Mesothelial cell of epicardium (in vitro differentiated cells): ENCODE data around the gene PRR27. TPM values are rescaled to one million over a fixed set of nuclear protein-coding genes. Genes with fewer than 3 reads are reported as not detected.
A peak's percentile ranks its signal among the peaks of the same experiment; 100 is the strongest.

Experiments
- DNase-seq, 2 experiments: peaks; one replicate each; pipeline ENCODE4 v3.0.0; 2021; ENCODE audit warnings: low spot score in 2 of 2; ENCODE audit not compliant: unreplicated experiment in 2 of 2
- H3K27ac Mint-ChIP-seq: 2 replicates; pipeline ENCODE4 v1.8.0; 2021; ENCODE audit warnings: mixed read lengths
- H3K27me3 Mint-ChIP-seq: 2 replicates; pipeline ENCODE4 v1.8.0; 2021; ENCODE audit warnings: low read depth, mixed read lengths
- H3K36me3 Mint-ChIP-seq: 2 replicates; pipeline ENCODE4 v1.8.0; 2021; ENCODE audit warnings: mixed read lengths
- H3K4me1 Mint-ChIP-seq: 2 replicates; pipeline ENCODE4 v1.8.0; 2021; ENCODE audit warnings: mixed read lengths
- H3K4me3 Mint-ChIP-seq: 2 replicates; pipeline ENCODE4 v1.8.0; 2021; ENCODE audit warnings: mild to moderate bottlenecking, moderate library complexity, mixed read lengths
- H3K9me3 Mint-ChIP-seq: 2 replicates; pipeline ENCODE4 v1.8.0; 2021; ENCODE audit warnings: mixed read lengths
- CTCF ChIP-seq: fragments of 200-600 bp; sonication (generic); IDR thresholded peaks from one replicate; pipeline ENCODE4 v1.5.0; 2021; ENCODE audit warnings: antibody characterized with exemption; ENCODE audit not compliant: unreplicated experiment
- total RNA-seq: library from RNA; stranded (reverse); gene quantifications from 3 replicates; pipeline ENCODE4 v1.2.1, GENCODE V29; 2021

Gene PRR27
- total RNA-seq, 1 donor from 2014 or later: not detected

- TF ChIP-seq CTCF: no peak
- no peaks in the 10 kb centered on the region for H3K9me3 Mint-ChIP-seq
- H3K27me3 Mint-ChIP-seq: peaks cover 2% of the 10 kb centered on the region
- DNase-seq: no peak
- H3K4me3 Mint-ChIP-seq: no peak overlapping the region
- peaks cover 43% of the 10 kb centered on the region for H3K4me1 Mint-ChIP-seq
- H3K36me3 Mint-ChIP-seq: no peaks in the 10 kb centered on the region
- H3K27ac Mint-ChIP-seq: no peak overlapping the region
Observed at GRCh38 chr4:70179811-70180210, 25.8 kb downstream of the PRR27 start.

- Mint-ChIP-seq H3K27ac (peak overlapping the region; percentile 40), H3K36me3 (no peaks in the 10 kb centered on the region), H3K27me3 (peaks cover 2% of the 10 kb centered on the region), H3K4me1 (peaks cover 48% of the 10 kb centered on the region), H3K9me3 (no peaks in the 10 kb centered on the region), H3K4me3 (no peak overlapping the region)
- DNase-seq: no peak
- no peak for TF ChIP-seq CTCF
Observed at GRCh38 chr4:70181864-70182263, 27.8 kb downstream of the PRR27 start.

- Mint-ChIP-seq H3K4me1 (peaks cover 46% of the 10 kb centered on the region), H3K27ac (peak overlapping the region; percentile 74), H3K4me3 (no peak overlapping the region), H3K27me3 (peaks cover 2% of the 10 kb centered on the region), H3K9me3 (no peaks in the 10 kb centered on the region), H3K36me3 (no peaks in the 10 kb centered on the region)
- TF ChIP-seq CTCF: no peak
- no peak for DNase-seq
Observed at GRCh38 chr4:70182517-70183167, 28.6 kb downstream of the PRR27 start.

DNA sequence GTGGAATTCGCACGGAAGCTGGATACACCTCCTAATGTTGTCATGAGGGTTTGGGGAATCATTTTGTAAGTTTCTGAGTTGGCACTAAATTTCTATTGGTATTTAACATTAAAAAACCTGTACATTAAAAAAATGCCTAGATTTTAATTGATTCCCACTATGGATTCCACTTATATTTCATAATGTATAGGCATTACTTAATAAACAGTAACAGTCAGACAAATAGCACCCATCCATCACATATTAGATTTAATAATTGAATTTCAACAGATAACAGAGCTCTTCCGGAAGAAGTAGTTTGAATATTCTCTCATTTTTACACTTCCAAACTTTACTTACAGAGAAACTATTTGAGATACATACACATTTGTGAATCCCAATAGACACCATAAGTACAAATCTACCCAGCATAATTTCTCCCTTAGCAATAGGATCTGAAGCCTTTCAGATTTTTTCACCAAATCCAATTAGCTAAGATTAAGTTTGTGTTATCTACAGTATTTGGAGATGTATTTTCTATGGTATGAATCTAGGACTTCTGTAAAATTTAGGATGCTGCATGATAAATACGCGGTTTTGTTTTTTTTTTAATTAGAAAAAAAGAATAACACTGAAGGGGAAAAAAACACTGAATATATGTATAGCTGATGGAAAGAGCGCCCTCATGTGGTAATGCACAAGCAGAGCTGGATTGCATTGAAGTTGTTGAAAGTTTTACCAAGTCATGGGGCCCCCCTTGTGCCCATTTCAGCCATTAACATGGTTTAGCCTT, 29.3 kb downstream of the PRR27 start:
- H3K4me3 Mint-ChIP-seq: no peak overlapping the region
- no peaks in the 10 kb centered on the region for H3K9me3 Mint-ChIP-seq
- peaks cover 49% of the 10 kb centered on the region for H3K4me1 Mint-ChIP-seq
- TF ChIP-seq CTCF: peak; percentile 75
- no peaks in the 10 kb centered on the region for H3K36me3 Mint-ChIP-seq
- no peak for DNase-seq
- H3K27ac Mint-ChIP-seq: peak overlapping the region; percentile 74
- H3K27me3 Mint-ChIP-seq: peaks cover 1% of the 10 kb centered on the region

- peak; percentile 33 for TF ChIP-seq CTCF
- H3K9me3 Mint-ChIP-seq: no peaks in the 10 kb centered on the region
- H3K27ac Mint-ChIP-seq: peak overlapping the region; percentile 27
- H3K36me3 Mint-ChIP-seq: no peaks in the 10 kb centered on the region
- H3K27me3 Mint-ChIP-seq: no peaks in the 10 kb centered on the region
- no peak for DNase-seq
- H3K4me3 Mint-ChIP-seq: no peak overlapping the region
- peaks cover 49% of the 10 kb centered on the region for H3K4me1 Mint-ChIP-seq
Observed at GRCh38 chr4:70183940-70184246, 29.9 kb downstream of the PRR27 start.
